Fibroblast of the aortic adventitia (primary cell): ENCODE results near the gene NSL1. TPM values are rescaled to one million over a fixed set of nuclear protein-coding genes. Genes with fewer than 3 reads are reported as not detected.
A peak's percentile ranks its signal among the peaks of the same experiment; 100 is the strongest.

ENCODE experiments used
- DNase-seq: peaks from one replicate; pipeline ENCODE4 v3.0.0-alpha.2; 2010; ENCODE audit warnings: low read depth
- H3K4me3 ChIP-seq: 2 replicates; pipeline ENCODE4 v1.5.1; 2011; ENCODE audit warnings: low read depth, mild to moderate bottlenecking, control low read depth, low read length, moderate library complexity
- total RNA-seq: library from RNA; depleted of rRNA; stranded (reverse); fragments of >200 nt; gene quantifications from 2 replicates; pipeline ENCODE4 v1.2.3, GENCODE V29; 2012; ENCODE audit warnings: low replicate concordance
- TF ChIP-seq, protein P1 (sequence below): IDR thresholded peaks from 2 replicates; pipeline ENCODE4 v1.5.1; 2011; ENCODE audit warnings: mild to moderate bottlenecking, low read length, control low read depth, inconsistent platforms; ENCODE audit not compliant: insufficient read depth

NSL1 gene
- total RNA-seq, 1 donor = 41.1 TPM

DNA sequence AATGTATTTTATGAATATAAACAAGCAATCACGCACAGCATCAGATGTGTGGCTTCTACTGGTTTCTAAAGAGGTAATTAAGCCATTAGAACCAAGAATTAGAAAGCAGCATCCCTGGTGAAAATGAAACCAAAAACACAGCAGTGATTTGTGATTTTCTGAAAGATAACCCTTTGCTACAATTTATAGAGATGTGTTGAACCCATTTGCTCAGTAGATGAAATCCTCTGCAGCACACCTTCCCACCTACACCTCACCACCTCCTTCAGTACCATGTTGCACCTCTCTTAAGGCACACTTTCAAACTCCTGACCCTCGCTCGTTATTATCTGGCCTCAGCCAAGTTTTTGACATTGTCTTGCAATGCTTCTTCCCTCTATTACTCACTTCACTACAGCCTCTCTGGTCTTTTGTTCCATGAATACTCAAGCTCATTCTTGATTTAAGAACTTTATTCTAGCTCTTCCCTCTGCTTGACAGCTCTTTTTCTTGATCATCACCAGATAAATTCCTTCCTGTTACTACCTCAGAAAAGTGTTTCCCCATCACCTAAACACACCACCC, 38.6 kb downstream of the NSL1 start:
- peak; percentile 29 for DNase-seq
- peak overlapping the region; percentile 52 for H3K4me3 ChIP-seq
- TF ChIP-seq, protein P1, sequence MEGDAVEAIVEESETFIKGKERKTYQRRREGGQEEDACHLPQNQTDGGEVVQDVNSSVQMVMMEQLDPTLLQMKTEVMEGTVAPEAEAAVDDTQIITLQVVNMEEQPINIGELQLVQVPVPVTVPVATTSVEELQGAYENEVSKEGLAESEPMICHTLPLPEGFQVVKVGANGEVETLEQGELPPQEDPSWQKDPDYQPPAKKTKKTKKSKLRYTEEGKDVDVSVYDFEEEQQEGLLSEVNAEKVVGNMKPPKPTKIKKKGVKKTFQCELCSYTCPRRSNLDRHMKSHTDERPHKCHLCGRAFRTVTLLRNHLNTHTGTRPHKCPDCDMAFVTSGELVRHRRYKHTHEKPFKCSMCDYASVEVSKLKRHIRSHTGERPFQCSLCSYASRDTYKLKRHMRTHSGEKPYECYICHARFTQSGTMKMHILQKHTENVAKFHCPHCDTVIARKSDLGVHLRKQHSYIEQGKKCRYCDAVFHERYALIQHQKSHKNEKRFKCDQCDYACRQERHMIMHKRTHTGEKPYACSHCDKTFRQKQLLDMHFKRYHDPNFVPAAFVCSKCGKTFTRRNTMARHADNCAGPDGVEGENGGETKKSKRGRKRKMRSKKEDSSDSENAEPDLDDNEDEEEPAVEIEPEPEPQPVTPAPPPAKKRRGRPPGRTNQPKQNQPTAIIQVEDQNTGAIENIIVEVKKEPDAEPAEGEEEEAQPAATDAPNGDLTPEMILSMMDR = no peak

DNA sequence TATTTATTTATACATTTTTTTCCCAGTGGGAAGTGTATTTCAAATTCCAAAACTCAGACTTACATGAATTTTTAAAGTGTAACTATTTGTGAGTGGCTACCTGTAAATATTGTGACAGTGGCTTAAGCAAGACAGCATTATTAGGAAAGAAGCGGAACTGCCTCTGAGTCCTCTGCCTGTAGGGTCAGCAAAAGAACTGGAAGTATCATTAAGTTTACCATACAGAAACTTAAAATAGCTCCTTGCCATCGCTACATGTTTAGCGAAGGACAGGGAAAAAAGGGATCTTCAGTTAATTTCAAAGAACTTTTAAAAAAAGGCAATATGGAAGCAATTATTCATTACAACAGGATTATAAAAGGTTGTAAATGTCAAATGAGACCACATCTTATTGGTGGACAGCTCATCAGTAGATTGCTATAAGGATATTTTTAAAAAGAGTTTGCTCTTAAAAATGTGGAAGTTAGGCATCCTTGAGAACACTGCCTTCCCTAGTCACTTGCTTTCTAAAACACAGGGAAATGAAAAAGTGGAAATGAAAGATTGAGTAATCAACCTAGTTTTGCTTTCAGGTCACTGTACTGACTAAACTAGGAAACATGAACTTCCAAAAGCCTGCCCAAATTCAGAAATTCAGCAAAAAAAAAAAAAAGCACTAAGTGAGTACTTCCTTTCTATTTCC, 39.2 kb downstream of the NSL1 start:
- H3K4me3 ChIP-seq = peak overlapping the region; percentile 52
- DNase-seq = peak; percentile 61
- TF ChIP-seq, protein P1 = no peak

DNA sequence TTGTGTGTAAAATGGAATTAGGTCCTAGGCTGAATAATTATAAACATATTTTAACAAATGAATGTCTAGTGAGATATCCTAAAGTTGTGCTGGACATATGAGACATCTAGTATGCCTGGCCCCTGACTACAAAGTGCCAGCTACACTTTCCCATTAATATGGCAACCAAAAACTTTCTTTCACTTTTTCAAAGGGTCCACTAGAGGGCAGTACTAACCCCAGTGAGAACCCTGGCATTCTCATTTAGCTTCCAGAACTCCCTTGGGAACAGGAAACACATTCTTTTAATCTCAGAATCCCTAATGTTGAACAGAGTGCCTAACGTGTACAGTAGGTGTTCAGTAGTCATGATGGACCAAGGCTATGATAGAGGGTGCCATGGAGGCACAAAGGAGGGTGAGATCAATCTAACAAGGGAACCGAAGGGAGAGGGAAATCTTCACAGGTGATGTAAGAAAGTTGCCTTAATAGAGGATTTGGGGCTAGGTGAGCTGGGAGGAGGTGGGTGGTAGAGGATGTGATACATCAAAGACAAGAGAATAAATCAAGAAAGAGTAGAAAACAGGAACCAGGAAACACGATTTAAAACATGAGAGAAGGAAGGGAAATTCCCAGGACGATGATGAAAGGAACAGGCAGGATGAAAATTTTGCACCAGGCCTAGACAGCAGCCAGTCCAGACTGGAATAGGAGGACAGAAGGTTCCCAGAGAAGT, 41.6 kb downstream of the NSL1 start:
- H3K4me3 ChIP-seq = no peak overlapping the region
- peak; percentile 89 for DNase-seq
- TF ChIP-seq, protein P1 = peak; percentile 76

DNA sequence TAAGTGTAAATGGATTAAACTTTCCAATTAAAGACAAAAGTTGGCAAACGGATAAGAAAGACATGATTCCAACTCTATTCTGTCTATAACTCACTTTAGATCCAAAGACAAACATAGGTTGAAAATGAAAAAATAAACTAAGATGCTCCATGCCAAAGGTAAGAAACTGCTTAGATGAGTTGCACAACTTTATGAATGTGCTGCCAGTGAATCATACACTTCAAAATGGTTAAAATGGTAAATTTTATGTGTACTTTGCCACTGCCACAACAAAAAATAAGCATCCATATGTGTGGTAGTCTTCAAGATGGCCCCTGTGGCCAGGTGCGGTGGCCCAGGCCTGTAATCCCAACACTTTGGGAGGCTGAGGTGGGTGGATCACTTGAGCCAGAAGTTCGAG, 45.0 kb downstream of the NSL1 start:
- no peak overlapping the region for H3K4me3 ChIP-seq
- TF ChIP-seq, protein P1 = no peak
- DNase-seq = no peak

DNA sequence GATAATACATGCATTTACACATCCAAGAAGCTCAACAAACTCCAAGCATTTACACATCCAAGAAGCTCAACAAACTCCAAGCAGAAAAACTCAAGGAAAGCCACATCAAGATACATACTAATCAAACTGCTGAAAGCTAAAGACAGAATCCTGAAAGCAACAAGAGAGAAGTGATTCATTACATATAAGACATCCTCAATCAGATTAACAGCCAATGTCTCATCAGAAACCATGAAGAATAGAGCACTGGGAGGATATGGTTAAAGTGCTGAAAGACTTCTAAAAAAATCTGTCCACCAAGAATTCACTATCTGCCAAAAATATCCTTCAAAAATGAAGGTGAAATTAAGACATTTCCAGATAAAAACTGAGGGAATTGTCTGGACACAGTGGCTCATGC, 46.3 kb downstream of the NSL1 start:
- no peak overlapping the region for H3K4me3 ChIP-seq
- TF ChIP-seq, protein P1 = no peak
- DNase-seq = no peak

DNA sequence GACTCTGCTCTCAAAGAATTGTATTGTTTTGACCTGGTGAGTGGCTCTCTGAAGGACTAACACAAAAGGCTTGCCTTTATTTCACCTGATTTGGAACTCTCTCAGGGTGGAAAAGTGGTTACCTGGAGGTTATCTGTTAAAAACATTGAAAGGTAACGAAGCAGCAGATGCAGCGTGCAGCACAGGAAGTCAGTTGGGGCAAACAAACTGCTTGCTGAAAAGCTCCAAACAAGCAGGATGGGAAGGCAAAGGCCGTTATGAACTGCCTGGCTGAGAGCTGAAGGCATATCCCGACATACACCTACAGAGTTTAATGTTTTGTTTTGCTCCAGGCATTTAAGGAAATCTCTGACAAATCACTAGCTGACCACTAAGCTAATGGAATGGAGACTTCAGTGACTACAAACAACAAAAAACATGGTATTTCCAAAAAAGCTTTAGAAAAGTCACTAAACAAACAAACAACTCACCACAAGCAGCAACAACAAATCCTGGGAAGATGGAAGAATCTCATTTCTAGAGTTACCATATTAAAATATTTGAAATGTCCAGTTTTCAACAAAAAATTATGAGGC, 47.6 kb downstream of the NSL1 start:
- TF ChIP-seq, protein P1 = no peak
- no peak overlapping the region for H3K4me3 ChIP-seq
- no peak for DNase-seq
